Measurements from ENCODE around the gene ATP9A. TPM values are rescaled to one million over a fixed set of nuclear protein-coding genes. Genes with fewer than 3 reads are reported as not detected.
"Not testable (repeated sequence)": the region's sequence is repeated elsewhere in the genome, so short reads cannot be mapped to it uniquely, and the experiment has no call there.

Gene ATP9A
- total and polyA plus RNA-seq, 2 donors = 17.9 to 25.6 TPM

- no peak for DNase-seq (ENCODE audit: extremely low spot score)
- Histone ChIP-seq H3K4me3 (ENCODE audit: low read depth, low read length) (no peak overlapping the region), H3K27ac (ENCODE audit: low read depth) (no peak overlapping the region), H3K36me3 (ENCODE audit: insufficient read depth) (no peaks in the 10 kb centered on the region), H3K4me1 (ENCODE audit: insufficient read depth) (no peaks in the 10 kb centered on the region)
- 85% methylated on average over 11 of the region's 11 CpGs for WGBS
Measured at GRCh38 chr20:51735728-51736600, 32.2 kb downstream of the ATP9A start.

DNA sequence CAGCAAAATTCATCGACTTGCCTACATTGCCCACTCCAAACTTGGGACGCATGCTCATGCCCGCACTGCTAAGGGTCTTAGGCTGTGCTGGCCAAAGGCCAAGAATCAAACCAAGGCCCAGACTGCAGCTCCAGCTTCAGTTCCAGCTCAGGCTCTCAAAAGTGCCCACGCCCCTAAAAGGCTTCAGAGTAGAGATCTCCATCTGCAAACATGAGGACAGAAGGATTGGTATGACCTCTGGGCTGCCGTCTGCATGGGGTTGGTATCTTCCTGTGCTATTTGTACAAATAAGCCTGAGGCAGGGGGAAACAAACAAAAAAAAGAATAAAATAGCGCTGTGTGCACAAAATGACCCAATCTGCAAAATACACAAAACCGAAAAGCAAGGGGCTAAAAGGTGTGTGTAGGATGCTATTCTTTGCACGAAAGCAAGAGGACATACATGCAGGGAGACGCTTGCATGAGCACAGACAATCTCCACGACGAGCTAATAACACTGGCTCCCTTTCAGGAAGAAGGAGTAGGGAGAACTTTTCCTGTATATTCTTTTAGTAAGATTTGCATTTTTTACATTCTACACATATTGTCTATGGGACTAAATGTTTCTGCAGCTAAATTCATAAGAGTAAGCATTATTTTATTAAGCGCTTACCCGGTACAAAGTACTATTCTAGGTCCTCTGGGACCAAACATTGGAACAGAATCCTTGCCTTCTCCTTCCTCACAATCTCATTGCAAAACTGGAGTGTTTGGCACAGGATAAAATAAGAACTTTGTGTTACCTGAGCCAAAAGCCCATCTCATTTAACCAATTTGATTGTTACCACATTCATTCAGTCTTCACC, 33.1 kb downstream of the ATP9A start:
- DNase-seq (ENCODE audit: extremely low spot score) = no peak
- Histone ChIP-seq H3K36me3 (ENCODE audit: insufficient read depth) (no peaks in the 10 kb centered on the region), H3K27ac (ENCODE audit: low read depth) (no peak overlapping the region), H3K4me3 (ENCODE audit: low read depth, low read length) (no peak overlapping the region), H3K4me1 (ENCODE audit: insufficient read depth) (no peaks in the 10 kb centered on the region)
- WGBS = 65% methylated on average over 13 of the region's 13 CpGs

DNA sequence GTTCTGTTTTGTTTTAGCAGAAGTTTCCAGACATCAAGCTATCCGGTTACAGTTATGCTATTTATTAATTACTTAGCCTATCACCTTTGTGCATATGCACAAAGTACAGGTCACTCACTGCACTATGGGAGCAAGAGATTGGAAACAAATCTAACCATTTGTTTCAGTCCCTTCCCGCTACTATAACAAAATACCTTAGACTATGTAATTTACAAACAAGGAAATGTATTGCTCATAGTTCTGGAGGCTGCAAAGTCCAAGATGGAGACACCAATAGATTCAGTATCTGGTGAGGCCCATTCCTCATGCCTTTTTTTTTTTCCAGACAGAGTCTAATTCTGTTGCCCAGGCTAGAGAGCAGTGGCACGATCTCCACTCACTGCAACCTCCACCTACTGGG, 35.1 kb downstream of the ATP9A start:
- Histone ChIP-seq H3K27ac (ENCODE audit: low read depth) (no peak overlapping the region), H3K4me3 (ENCODE audit: low read depth, low read length) (no peak overlapping the region), H3K4me1 (ENCODE audit: insufficient read depth) (no peaks in the 10 kb centered on the region), H3K36me3 (ENCODE audit: insufficient read depth) (no peaks in the 10 kb centered on the region)
- no peak for DNase-seq (ENCODE audit: extremely low spot score)
- 95% methylated on average over 3 of the region's 3 CpGs for WGBS

DNA sequence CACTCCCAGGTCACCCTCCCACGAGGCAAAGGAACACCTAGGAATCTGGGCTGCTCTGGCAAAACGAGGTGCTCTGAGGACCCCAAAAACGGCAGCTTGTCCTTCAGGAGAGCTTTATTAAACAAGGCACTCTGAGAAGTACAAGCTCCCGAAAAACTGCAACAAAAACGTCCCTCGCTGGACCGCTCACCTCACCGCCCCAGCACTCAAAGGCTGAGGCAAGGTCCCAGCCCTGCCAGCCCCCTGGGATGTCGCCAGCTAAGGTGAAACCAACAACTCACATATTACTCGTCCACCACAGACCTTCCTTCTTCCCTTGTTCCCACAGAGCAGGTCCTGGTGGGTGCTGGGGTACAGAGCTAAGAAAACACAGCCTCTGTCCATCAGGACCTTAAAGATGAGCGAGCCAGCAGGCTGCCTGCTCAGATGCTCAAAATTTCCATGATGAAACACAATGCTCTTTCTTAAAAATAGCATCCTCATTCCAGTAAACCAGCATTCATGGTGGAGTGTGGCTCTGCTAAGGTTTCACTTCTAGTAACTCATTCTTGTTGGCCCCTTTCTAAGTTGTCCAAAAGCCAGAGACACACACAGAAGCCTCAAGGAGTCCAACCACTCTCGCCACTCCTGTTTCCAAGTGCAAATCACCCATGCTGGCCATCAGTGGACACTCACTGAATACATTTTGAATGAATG, 35.9 kb downstream of the ATP9A start:
- Histone ChIP-seq H3K4me3 (ENCODE audit: low read depth, low read length) (no peak overlapping the region), H3K4me1 (ENCODE audit: insufficient read depth) (no peaks in the 10 kb centered on the region), H3K27ac (ENCODE audit: low read depth) (peak overlapping the region; percentile 25), H3K36me3 (ENCODE audit: insufficient read depth) (no peaks in the 10 kb centered on the region)
- DNase-seq (ENCODE audit: extremely low spot score) = no peak
- WGBS = 48% methylated on average over 12 of the region's 12 CpGs

- no peak for DNase-seq (ENCODE audit: extremely low spot score)
- Histone ChIP-seq H3K4me1 (ENCODE audit: insufficient read depth) (no peaks in the 10 kb centered on the region), H3K27ac (ENCODE audit: low read depth) (peak overlapping the region; percentile 25), H3K36me3 (ENCODE audit: insufficient read depth) (no peaks in the 10 kb centered on the region), H3K4me3 (ENCODE audit: low read depth, low read length) (no peak overlapping the region)
- 18% methylated on average over 7 of the region's 7 CpGs for WGBS
Measured at GRCh38 chr20:51731731-51732095, 36.5 kb downstream of the ATP9A start.

- Histone ChIP-seq H3K4me3 (ENCODE audit: low read depth, low read length) (no peak overlapping the region), H3K27ac (ENCODE audit: low read depth) (no peak overlapping the region), H3K36me3 (ENCODE audit: insufficient read depth) (no peaks in the 10 kb centered on the region), H3K4me1 (ENCODE audit: insufficient read depth) (no peaks in the 10 kb centered on the region)
- 94% methylated on average over 13 of the region's 13 CpGs for WGBS
- no peak for DNase-seq (ENCODE audit: extremely low spot score)
Measured at GRCh38 chr20:51729771-51730170, 38.4 kb downstream of the ATP9A start.

DNA sequence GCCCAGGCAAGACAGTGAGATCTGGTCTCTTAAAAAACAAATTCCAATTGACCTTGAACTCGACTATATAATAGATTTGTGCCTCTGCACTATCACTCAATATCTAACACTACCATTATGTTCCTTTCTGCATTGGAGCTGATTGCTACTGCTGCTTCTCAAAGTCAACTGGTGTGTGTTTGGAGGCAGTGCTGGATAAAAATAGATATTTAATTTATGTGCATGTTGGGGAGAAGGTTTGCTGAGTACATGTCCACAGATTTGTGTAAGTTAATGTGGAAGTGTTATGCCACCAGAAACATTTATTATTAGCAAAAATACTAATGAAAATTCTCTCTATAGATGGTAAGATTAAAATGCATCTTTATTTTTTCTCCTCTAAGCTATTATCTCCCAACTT, 39.5 kb downstream of the ATP9A start:
- H3K36me3 ChIP-seq (ENCODE audit: insufficient read depth) = no peaks in the 10 kb centered on the region
- 91% methylated on average over 1 of the region's 1 CpG for WGBS
- H3K4me3 ChIP-seq (ENCODE audit: low read depth, low read length) = no peak overlapping the region
- H3K27ac ChIP-seq (ENCODE audit: low read depth) = no peak overlapping the region
- H3K4me1 ChIP-seq (ENCODE audit: insufficient read depth) = no peaks in the 10 kb centered on the region
- DNase-seq (ENCODE audit: extremely low spot score) = no peak

- H3K27ac ChIP-seq (ENCODE audit: low read depth) = no peak overlapping the region
- DNase-seq (ENCODE audit: extremely low spot score) = no peak
- no peak overlapping the region for H3K4me3 ChIP-seq (ENCODE audit: low read depth, low read length)
- WGBS = 91% methylated on average over 5 of the region's 5 CpGs
- H3K4me1 ChIP-seq (ENCODE audit: insufficient read depth) = no peaks in the 10 kb centered on the region
- no peaks in the 10 kb centered on the region for H3K36me3 ChIP-seq (ENCODE audit: insufficient read depth)
Measured at GRCh38 chr20:51727872-51728271, 40.3 kb downstream of the ATP9A start.

GRCh38 chr20:51725584-51726176, 42.5 kb downstream of the ATP9A start:
- DNase-seq (ENCODE audit: extremely low spot score) = no peak
- H3K27ac ChIP-seq (ENCODE audit: low read depth) = no peak overlapping the region
- whole genome bisulfite sequencing = 94% methylated on average over 13 of the region's 13 CpGs
- no peaks in the 10 kb centered on the region for H3K4me1 ChIP-seq (ENCODE audit: insufficient read depth)
- no peak overlapping the region for H3K4me3 ChIP-seq (ENCODE audit: low read depth, low read length)
- no peaks in the 10 kb centered on the region for H3K36me3 ChIP-seq (ENCODE audit: insufficient read depth)

- not testable (repeated sequence) for H3K4me1 ChIP-seq (ENCODE audit: insufficient read depth); DNase-seq (ENCODE audit: extremely low spot score); H3K27ac ChIP-seq (ENCODE audit: low read depth); H3K4me3 ChIP-seq (ENCODE audit: low read depth, low read length); H3K36me3 ChIP-seq (ENCODE audit: insufficient read depth)
- WGBS = 96% methylated on average over 2 of the region's 2 CpGs
Measured at GRCh38 chr20:51723026-51723425, 45.2 kb downstream of the ATP9A start.

DNA sequence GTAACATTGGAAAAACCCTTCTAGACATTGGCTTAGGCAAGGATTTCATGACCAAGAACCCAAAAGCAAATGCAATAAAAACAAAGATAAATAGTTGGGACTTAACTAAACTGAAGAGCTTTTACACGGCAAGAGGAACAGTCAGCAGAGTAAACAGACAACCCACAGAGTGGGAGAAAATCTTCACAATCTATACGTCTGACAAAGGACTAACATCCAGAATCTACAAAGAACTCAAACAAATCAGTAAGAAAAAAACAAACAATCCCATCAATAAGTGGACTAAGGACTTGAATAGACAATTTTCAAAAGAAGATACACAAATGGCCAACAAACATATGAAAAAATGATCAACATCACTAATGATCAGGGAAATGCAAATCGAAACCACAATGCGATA, 45.9 kb downstream of the ATP9A start:
- WGBS = 83% methylated on average over 4 of the region's 4 CpGs
- H3K27ac ChIP-seq (ENCODE audit: low read depth); H3K4me3 ChIP-seq (ENCODE audit: low read depth, low read length); H3K4me1 ChIP-seq (ENCODE audit: insufficient read depth); H3K36me3 ChIP-seq (ENCODE audit: insufficient read depth); DNase-seq (ENCODE audit: extremely low spot score): not testable (repeated sequence)

DNA sequence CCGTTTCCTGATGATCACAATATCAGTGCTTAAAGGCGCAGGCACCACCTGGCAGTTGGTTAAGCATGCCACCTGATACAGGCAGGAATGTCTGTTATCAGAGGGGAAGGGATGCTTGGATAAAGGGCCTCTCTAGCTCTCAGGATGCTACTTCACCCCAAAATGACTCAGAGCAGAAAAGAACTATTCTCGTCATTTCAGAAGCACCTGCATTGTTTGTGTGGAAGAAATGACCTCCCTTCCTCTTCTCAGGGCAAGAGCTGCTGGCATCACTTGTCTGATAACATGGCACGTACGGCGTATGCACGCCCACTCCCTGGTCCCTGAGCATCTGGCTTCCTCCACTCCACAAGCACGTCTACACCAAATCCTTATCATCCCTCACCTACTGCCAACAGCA, 47.3 kb downstream of the ATP9A start:
- H3K4me1 ChIP-seq (ENCODE audit: insufficient read depth) = no peaks in the 10 kb centered on the region
- no peaks in the 10 kb centered on the region for H3K36me3 ChIP-seq (ENCODE audit: insufficient read depth)
- DNase-seq (ENCODE audit: extremely low spot score) = no peak
- no peak overlapping the region for H3K4me3 ChIP-seq (ENCODE audit: low read depth, low read length)
- no peak overlapping the region for H3K27ac ChIP-seq (ENCODE audit: low read depth)
- WGBS = 89% methylated on average over 8 of the region's 8 CpGs

GRCh38 chr20:51720384-51720783, 47.8 kb downstream of the ATP9A start:
- Histone ChIP-seq H3K27ac (ENCODE audit: low read depth) (no peak overlapping the region), H3K4me3 (ENCODE audit: low read depth, low read length) (no peak overlapping the region)
- whole genome bisulfite sequencing = 93% methylated on average over 9 of the region's 9 CpGs

More at GRCh38 chr20:51720384-51720783, 47.8 kb downstream of the ATP9A start:
- no peak for DNase-seq (ENCODE audit: extremely low spot score)
- no peaks in the 10 kb centered on the region for H3K4me1 ChIP-seq (ENCODE audit: insufficient read depth)
- no peaks in the 10 kb centered on the region for H3K36me3 ChIP-seq (ENCODE audit: insufficient read depth)

Data from urinary bladder (tissue), 4 donors.